Ishikawa (cell line): Measurements from ENCODE around the gene ECSIT.

Experiments used
- CEBPB ChIP-seq: IDR thresholded peaks from 2 replicates; pipeline ENCODE4 v1.6.1; 2012
- CREB1 ChIP-seq: IDR thresholded peaks from 2 replicates; pipeline ENCODE4 v1.6.1; 2012; ENCODE audit warnings: low read depth
- EGR1 ChIP-seq: IDR thresholded peaks from 2 replicates; pipeline ENCODE4 v1.6.1; 2012
- EP300 ChIP-seq: IDR thresholded peaks from 2 replicates; pipeline ENCODE4 v1.6.1; 2012; ENCODE audit warnings: borderline replicate concordance
- FOXM1 ChIP-seq: IDR thresholded peaks from 2 replicates; pipeline ENCODE4 v1.6.1; 2012; ENCODE audit warnings: low read depth, borderline replicate concordance
- REST ChIP-seq: IDR thresholded peaks from 2 replicates; pipeline ENCODE4 v1.6.1; 2012; ENCODE audit warnings: low read depth, mild to moderate bottlenecking
- TAF1 ChIP-seq: IDR thresholded peaks from 2 replicates; pipeline ENCODE4 v1.6.1; 2012; ENCODE audit warnings: low read depth, mild to moderate bottlenecking
- TEAD4 ChIP-seq: IDR thresholded peaks from 2 replicates; pipeline ENCODE4 v1.6.1; 2012
- ZBTB7A ChIP-seq: IDR thresholded peaks from 2 replicates; pipeline ENCODE4 v1.6.1; 2012; ENCODE audit warnings: low read depth

- TF ChIP-seq TEAD4: no peak
- TF ChIP-seq EGR1: no peak
- no peak for TF ChIP-seq FOXM1
- no peak for TF ChIP-seq CREB1
- no peak for TF ChIP-seq REST
- no peak for TF ChIP-seq CEBPB
- no peak for TF ChIP-seq ZBTB7A
- no peak for TF ChIP-seq EP300
- no peak for TF ChIP-seq TAF1
Observed at GRCh38 chr19:11506967-11507366, 22.0 kb downstream of the ECSIT start.
